ENCODE results near the gene STK32B. TPM values are rescaled to one million over a fixed set of nuclear protein-coding genes. Genes with fewer than 3 reads are reported as not detected.
A peak's percentile ranks its signal among the peaks of the same experiment; 100 is the strongest.

Gene STK32B
- total RNA-seq, 4 donors from 2014 or later, result 2.4 to 3.9 (median 3.1) TPM

GRCh38 chr4:5045097-5045496 is 6.2 kb upstream of the STK32B start:
- ATAC-seq (ENCODE audit: low FRiP score) (no peak), DNase-seq (ENCODE audit: low spot score) (no peak)
- no peak for TF ChIP-seq CTCF (IDR thresholded peaks at IDR 0.05)

- DNase-seq (ENCODE audit: low spot score), result no peak
- no peak for TF ChIP-seq CTCF (IDR thresholded peaks at IDR 0.05)
- no peak for ATAC-seq (ENCODE audit: low FRiP score)
Observed at GRCh38 chr4:5048721-5049120, 2.6 kb upstream of the STK32B start.

GRCh38 chr4:5050520-5051277 is 581 bp upstream of the STK32B start:
- peak in 1 of 3 donors; percentile 43 for TF ChIP-seq CTCF (IDR thresholded peaks at IDR 0.05)
- ATAC-seq (ENCODE audit: low FRiP score) (peak; percentile 72), DNase-seq (ENCODE audit: low spot score) (peak; percentile 36)

GRCh38 chr4:5052204-5052702 is 973 bp downstream of the STK32B start:
- DNase-seq (ENCODE audit: low spot score) (no peak), ATAC-seq (ENCODE audit: low FRiP score) (peak; percentile 5)
- no peak for TF ChIP-seq CTCF (IDR thresholded peaks at IDR 0.05)

DNA sequence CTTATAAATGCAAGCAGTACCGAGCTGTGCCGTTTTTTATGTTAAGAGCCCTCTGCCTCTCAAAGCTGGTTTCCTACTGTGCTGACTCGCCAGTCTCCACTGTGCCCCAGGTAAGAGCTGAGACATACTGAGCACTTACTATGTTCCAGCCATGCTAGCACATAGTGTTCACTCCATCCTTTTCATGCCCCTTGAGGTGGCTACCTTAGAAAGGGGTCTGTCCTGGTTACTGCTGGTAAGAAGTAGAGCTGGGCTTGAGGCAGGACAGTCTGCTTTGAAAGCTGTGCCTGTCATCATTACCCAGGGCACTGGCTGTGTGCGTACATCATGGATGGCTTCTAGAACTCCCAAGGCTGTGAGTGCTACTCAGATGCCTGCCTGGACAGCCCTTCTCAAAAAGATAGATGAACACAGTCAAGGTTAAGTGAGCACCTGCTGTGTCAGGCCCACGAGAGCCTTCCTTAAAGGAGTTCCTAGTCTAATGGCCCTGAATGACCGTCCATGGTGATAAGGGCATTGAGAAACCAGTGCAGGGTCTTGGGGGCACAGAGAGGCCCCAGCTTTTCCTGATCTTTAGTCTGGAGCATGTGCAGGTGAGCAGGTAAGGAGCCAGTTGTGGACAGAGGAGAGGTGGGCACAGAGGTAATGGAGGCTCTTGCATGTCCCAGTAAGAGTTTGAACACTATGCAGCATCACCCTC is 1.6 kb downstream of the STK32B start:
- no peak for ATAC-seq (ENCODE audit: low FRiP score)
- no peak for TF ChIP-seq CTCF (IDR thresholded peaks at IDR 0.05)
- no peak for DNase-seq (ENCODE audit: low spot score)

GRCh38 chr4:5054532-5054931 is 3.3 kb downstream of the STK32B start:
- DNase-seq (ENCODE audit: low spot score), result no peak
- no peak for ATAC-seq (ENCODE audit: low FRiP score)
- no peak for TF ChIP-seq CTCF (IDR thresholded peaks at IDR 0.05)

All from omental fat pad (tissue), 4 donors.